HG03025 (cell line): ENCODE measurements around the gene RTN4R.
"Not testable (repeated sequence)": the region's sequence is repeated elsewhere in the genome, so short reads cannot be mapped to it uniquely, and the experiment has no call there.

Source experiments
- ATAC-seq: cut with Tn5 transposase; IDR thresholded peaks from one replicate; pipeline ENCODE4 v1.9.1; 2021; ENCODE audit warnings: mild to moderate bottlenecking, moderate library complexity; ENCODE audit not compliant: unreplicated experiment, low FRiP score

The RTN4R gene

GRCh38 chr22:20289182-20290044, 21.3 kb upstream of the RTN4R start:
- not testable (repeated sequence) for ATAC-seq

- not testable (repeated sequence) for ATAC-seq
Observed at GRCh38 chr22:20286784-20287423, 18.8 kb upstream of the RTN4R start.

- not testable (repeated sequence) for ATAC-seq
Observed at GRCh38 chr22:20286312-20286660, 18.2 kb upstream of the RTN4R start.

- not testable (repeated sequence) for ATAC-seq
Observed at GRCh38 chr22:20285473-20286311, 17.6 kb upstream of the RTN4R start.

GRCh38 chr22:20284471-20285086, 16.5 kb upstream of the RTN4R start:
- no peak for ATAC-seq

GRCh38 chr22:20283674-20284066, 15.6 kb upstream of the RTN4R start:
- no peak for ATAC-seq

- no peak for ATAC-seq
Observed at GRCh38 chr22:20282901-20283673, 15.0 kb upstream of the RTN4R start.

- no peak for ATAC-seq
Observed at GRCh38 chr22:20281891-20282290, 13.8 kb upstream of the RTN4R start.

GRCh38 chr22:20281473-20281872, 13.4 kb upstream of the RTN4R start:
- not testable (repeated sequence) for ATAC-seq

- no peak for ATAC-seq
Observed at GRCh38 chr22:20280866-20281265, 12.7 kb upstream of the RTN4R start.

- not testable (repeated sequence) for ATAC-seq
Observed at GRCh38 chr22:20280163-20280562, 12.0 kb upstream of the RTN4R start.

- ATAC-seq: no peak
Observed at GRCh38 chr22:20279662-20280134, 11.6 kb upstream of the RTN4R start.

GRCh38 chr22:20278726-20279490, 10.8 kb upstream of the RTN4R start:
- ATAC-seq: not testable (repeated sequence)

- ATAC-seq: not testable (repeated sequence)
Observed at GRCh38 chr22:20277936-20278635, 10.0 kb upstream of the RTN4R start.

GRCh38 chr22:20276468-20276867, 8.3 kb upstream of the RTN4R start:
- no peak for ATAC-seq

GRCh38 chr22:20275836-20276235, 7.7 kb upstream of the RTN4R start:
- ATAC-seq: no peak

GRCh38 chr22:20275325-20275724, 7.2 kb upstream of the RTN4R start:
- not testable (repeated sequence) for ATAC-seq

GRCh38 chr22:20274374-20274773, 6.3 kb upstream of the RTN4R start:
- ATAC-seq: not testable (repeated sequence)
